Measurements from ENCODE around the gene CD8A. TPM values are rescaled to one million over a fixed set of nuclear protein-coding genes. Genes with fewer than 3 reads are reported as not detected.

CD8A gene
- total RNA-seq, 1 donor from 2014 or later = 0.34 TPM

DNA sequence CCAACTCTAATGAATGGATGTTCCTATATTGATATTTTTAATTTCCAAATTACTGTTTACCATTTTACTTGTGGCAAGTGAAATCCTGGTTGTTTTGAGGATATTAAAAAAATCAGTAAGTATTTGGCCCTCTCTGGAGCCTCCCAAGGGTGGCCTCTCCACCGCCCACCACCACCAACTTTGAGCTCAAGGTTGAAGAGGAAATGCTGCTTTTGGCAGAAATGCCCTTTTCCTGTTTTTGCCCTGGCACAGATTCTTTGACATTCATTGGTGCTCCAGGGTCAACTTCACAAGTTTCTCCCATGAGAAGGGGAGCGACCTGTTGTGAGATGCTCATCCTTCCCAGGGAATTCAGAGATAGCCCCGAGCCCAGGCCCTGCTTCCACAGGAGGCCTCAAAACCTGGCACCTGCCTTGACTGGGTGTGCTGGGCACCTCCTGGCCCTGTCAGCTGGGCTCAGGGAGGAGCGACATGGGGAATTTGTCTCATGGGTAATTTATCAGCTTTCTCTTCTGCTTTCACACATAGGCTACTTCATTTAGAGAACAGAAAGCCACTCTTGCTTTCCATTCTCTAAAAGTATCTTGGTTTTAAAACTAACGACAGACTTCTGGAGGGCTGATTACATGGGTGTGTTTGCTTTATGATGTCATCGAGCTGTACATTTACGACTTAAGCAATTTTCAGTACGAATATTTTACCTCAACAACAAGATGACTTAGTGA is 6.9 kb downstream of the CD8A start:
- Mint-ChIP-seq H3K9me3 (peaks cover 2% of the 10 kb centered on the region), H3K4me3 (no peak overlapping the region), H3K36me3 (no peaks in the 10 kb centered on the region), H3K4me1 (no peaks in the 10 kb centered on the region), H3K27ac (no peak overlapping the region), H3K27me3 (ENCODE audit: insufficient read depth, low read depth) (peaks cover 25% of the 10 kb centered on the region)
- H3K9me3 ChIP-seq (ENCODE audit: low read depth) = no peaks in the 10 kb centered on the region
- no peak overlapping the region for H2AFZ ChIP-seq (replicated peaks)
- H3K4me2 ChIP-seq = no peak overlapping the region
- peaks cover 33% of the 10 kb centered on the region for H3K27me3 ChIP-seq
- no peak overlapping the region for H3K4me3 ChIP-seq
- H3K4me1 ChIP-seq = no peaks in the 10 kb centered on the region
- H3K9ac ChIP-seq = no peak overlapping the region
- no peaks in the 10 kb centered on the region for H3K36me3 ChIP-seq
- H3K27ac ChIP-seq = no peak overlapping the region
- H3K79me2 ChIP-seq (ENCODE audit: low read depth) = no peaks in the 10 kb centered on the region
- no peak for DNase-seq (ENCODE audit: low spot score)
- peaks cover 4% of the 10 kb centered on the region for H3F3A ChIP-seq (ENCODE audit: low read depth)
- H4K20me1 ChIP-seq (ENCODE audit: low read depth) = peaks cover 2% of the 10 kb centered on the region
- TF ChIP-seq EZH2 (IDR thresholded peaks at IDR 0.05) (no peak), EZH2phosphoT487 (IDR thresholded peaks at IDR 0.05) (no peak)
- TF ChIP-seq, protein P1, sequence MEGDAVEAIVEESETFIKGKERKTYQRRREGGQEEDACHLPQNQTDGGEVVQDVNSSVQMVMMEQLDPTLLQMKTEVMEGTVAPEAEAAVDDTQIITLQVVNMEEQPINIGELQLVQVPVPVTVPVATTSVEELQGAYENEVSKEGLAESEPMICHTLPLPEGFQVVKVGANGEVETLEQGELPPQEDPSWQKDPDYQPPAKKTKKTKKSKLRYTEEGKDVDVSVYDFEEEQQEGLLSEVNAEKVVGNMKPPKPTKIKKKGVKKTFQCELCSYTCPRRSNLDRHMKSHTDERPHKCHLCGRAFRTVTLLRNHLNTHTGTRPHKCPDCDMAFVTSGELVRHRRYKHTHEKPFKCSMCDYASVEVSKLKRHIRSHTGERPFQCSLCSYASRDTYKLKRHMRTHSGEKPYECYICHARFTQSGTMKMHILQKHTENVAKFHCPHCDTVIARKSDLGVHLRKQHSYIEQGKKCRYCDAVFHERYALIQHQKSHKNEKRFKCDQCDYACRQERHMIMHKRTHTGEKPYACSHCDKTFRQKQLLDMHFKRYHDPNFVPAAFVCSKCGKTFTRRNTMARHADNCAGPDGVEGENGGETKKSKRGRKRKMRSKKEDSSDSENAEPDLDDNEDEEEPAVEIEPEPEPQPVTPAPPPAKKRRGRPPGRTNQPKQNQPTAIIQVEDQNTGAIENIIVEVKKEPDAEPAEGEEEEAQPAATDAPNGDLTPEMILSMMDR (IDR thresholded peaks at IDR 0.05) = no peak

DNA sequence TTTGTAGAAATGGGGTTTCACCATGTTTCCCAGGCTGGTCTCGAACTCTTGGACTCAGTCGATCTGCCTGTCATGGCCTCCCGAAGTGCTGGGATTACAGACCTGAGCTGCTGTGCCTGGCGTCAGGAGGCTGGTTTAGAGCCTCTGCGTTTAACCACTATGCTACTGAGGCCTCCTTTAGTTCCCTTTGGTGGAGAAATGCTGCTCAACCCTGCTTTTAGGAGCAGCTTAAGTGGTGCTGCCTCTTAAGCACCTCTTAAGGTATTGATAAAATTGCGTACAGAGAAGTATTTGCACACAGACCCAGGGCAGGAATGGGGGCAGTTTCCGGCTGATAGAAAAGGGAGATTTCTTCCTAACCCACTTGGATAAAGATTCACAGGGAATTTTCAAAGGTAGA is 8.0 kb downstream of the CD8A start:
- H2AFZ ChIP-seq (replicated peaks) = no peak overlapping the region
- H3K4me2 ChIP-seq = no peak overlapping the region
- no peaks in the 10 kb centered on the region for H3K79me2 ChIP-seq (ENCODE audit: low read depth)
- no peak overlapping the region for H3K4me3 Mint-ChIP-seq
- no peak overlapping the region for H3K27ac ChIP-seq
- no peaks in the 10 kb centered on the region for H3K36me3 Mint-ChIP-seq
- no peak overlapping the region for H3K4me3 ChIP-seq
- H3K27ac Mint-ChIP-seq = no peak overlapping the region
- no peaks in the 10 kb centered on the region for H3F3A ChIP-seq (ENCODE audit: low read depth)
- peaks cover 15% of the 10 kb centered on the region for H3K27me3 Mint-ChIP-seq (ENCODE audit: insufficient read depth, low read depth)
- H3K27me3 ChIP-seq = peaks cover 23% of the 10 kb centered on the region
- no peaks in the 10 kb centered on the region for H3K4me1 Mint-ChIP-seq
- H3K36me3 ChIP-seq = no peaks in the 10 kb centered on the region
- H3K9me3 Mint-ChIP-seq = peaks cover 2% of the 10 kb centered on the region
- no peak overlapping the region for H3K9ac ChIP-seq
- TF ChIP-seq EZH2 (IDR thresholded peaks at IDR 0.05) (no peak), EZH2phosphoT487 (IDR thresholded peaks at IDR 0.05) (no peak)
- TF ChIP-seq, protein P1 (IDR thresholded peaks at IDR 0.05) = no peak
- DNase-seq (ENCODE audit: low spot score) = no peak
- no peaks in the 10 kb centered on the region for H3K4me1 ChIP-seq
- H3K9me3 ChIP-seq (ENCODE audit: low read depth) = no peaks in the 10 kb centered on the region
- H4K20me1 ChIP-seq (ENCODE audit: low read depth) = peaks cover 5% of the 10 kb centered on the region

DNA sequence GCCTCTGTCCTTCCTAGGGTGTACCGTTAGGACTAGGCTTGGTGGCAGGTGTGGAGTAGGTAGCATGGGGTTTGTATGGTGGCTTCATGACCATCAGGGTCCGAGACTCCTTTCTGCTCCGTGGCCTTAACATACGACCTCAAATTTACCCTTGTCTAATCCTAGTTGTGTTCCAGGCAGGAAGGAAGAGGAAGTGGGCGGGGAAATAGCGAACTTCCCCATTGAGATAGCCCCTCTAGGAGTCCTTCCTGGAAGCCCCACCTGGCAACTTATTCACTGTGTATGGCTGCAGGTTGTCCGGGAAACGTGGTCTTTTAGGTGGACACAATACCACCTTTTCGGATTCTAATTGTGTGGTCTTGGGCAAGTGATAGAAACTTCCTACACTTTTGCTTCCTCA is 9.3 kb downstream of the CD8A start:
- no peak overlapping the region for H3K27ac ChIP-seq
- peaks cover 5% of the 10 kb centered on the region for H4K20me1 ChIP-seq (ENCODE audit: low read depth)
- TF ChIP-seq EZH2 (IDR thresholded peaks at IDR 0.05) (no peak), EZH2phosphoT487 (IDR thresholded peaks at IDR 0.05) (no peak)
- TF ChIP-seq, protein P1 (IDR thresholded peaks at IDR 0.05) = no peak
- H3K9ac ChIP-seq = no peak overlapping the region
- DNase-seq (ENCODE audit: low spot score) = no peak
- H3K4me2 ChIP-seq = no peak overlapping the region
- H3K4me3 ChIP-seq = no peak overlapping the region
- no peak overlapping the region for H2AFZ ChIP-seq (replicated peaks)
- H3K36me3 Mint-ChIP-seq = no peaks in the 10 kb centered on the region
- no peaks in the 10 kb centered on the region for H3F3A ChIP-seq (ENCODE audit: low read depth)
- H3K4me3 Mint-ChIP-seq = no peak overlapping the region
- peaks cover 12% of the 10 kb centered on the region for H3K27me3 ChIP-seq
- H3K9me3 Mint-ChIP-seq = no peaks in the 10 kb centered on the region
- H3K79me2 ChIP-seq (ENCODE audit: low read depth) = no peaks in the 10 kb centered on the region
- no peaks in the 10 kb centered on the region for H3K36me3 ChIP-seq
- H3K9me3 ChIP-seq (ENCODE audit: low read depth) = no peaks in the 10 kb centered on the region
- H3K4me1 Mint-ChIP-seq = peaks cover 5% of the 10 kb centered on the region
- peaks cover 7% of the 10 kb centered on the region for H3K27me3 Mint-ChIP-seq (ENCODE audit: insufficient read depth, low read depth)
- H3K4me1 ChIP-seq = peaks cover 2% of the 10 kb centered on the region
- no peak overlapping the region for H3K27ac Mint-ChIP-seq
